DOHH2 (cell line): ENCODE data around the gene LHX6.

Experiments used
- H3F3A ChIP-seq: fragments of 200-600 bp; sonication (generic), shearing (Covaris generic); 2 replicates; pipeline ENCODE4 v1.6.0; 2016; ENCODE audit warnings: antibody characterized with exemption, mild to moderate bottlenecking; ENCODE audit not compliant: control insufficient read depth, insufficient read depth
- H3K27ac ChIP-seq: fragments of 200-600 bp; sonication (generic); 2 replicates; pipeline ENCODE4 v1.5.1; 2014; ENCODE audit warnings: low read depth, mild to moderate bottlenecking, low read length, moderate library complexity
- H3K27me3 ChIP-seq: fragments of 200-600 bp; sonication (generic); 2 replicates; pipeline ENCODE4 v1.6.1; 2014; ENCODE audit warnings: mild to moderate bottlenecking, low read length, mixed read lengths; ENCODE audit not compliant: control insufficient read depth
- H3K36me3 ChIP-seq: fragments of 200-600 bp; sonication (generic); 2 replicates; pipeline ENCODE4 v1.6.1; 2014; ENCODE audit warnings: mild to moderate bottlenecking, low read length, moderate library complexity, mixed read lengths; ENCODE audit not compliant: control insufficient read depth
- H3K4me1 ChIP-seq: fragments of 200-600 bp; sonication (generic); 2 replicates; pipeline ENCODE4 v1.6.1; 2014; ENCODE audit warnings: mild to moderate bottlenecking, low read length, mixed read lengths; ENCODE audit not compliant: control insufficient read depth
- H3K4me2 ChIP-seq: fragments of 200-600 bp; sonication (generic); 2 replicates; pipeline ENCODE4 v1.6.0; 2014; ENCODE audit warnings: mild to moderate bottlenecking, low read length, moderate library complexity
- H3K4me3 ChIP-seq: fragments of 200-600 bp; sonication (generic); 2 replicates; pipeline ENCODE4 v1.5.1; 2014; ENCODE audit warnings: mild to moderate bottlenecking, low read length, mixed read lengths
- H3K79me2 ChIP-seq: fragments of 200-600 bp; sonication (generic); 2 replicates; pipeline ENCODE4 v1.6.1; 2014; ENCODE audit warnings: mild to moderate bottlenecking, low read length, mixed read lengths; ENCODE audit not compliant: control insufficient read depth
- H3K9me2 ChIP-seq: fragments of 200-600 bp; sonication (generic); replicated peaks from 2 replicates; pipeline ENCODE4 v1.6.1; 2014; ENCODE audit warnings: mild to moderate bottlenecking, low read length, mixed read lengths; ENCODE audit not compliant: control insufficient read depth
- H3K9me3 ChIP-seq: fragments of 200-600 bp; sonication (generic); 2 replicates; pipeline ENCODE4 v1.6.1; 2014; ENCODE audit warnings: antibody characterized with exemption, low read length, mixed read lengths; ENCODE audit not compliant: control insufficient read depth, insufficient read depth
- H4K20me1 ChIP-seq: fragments of 200-600 bp; sonication (generic); 2 replicates; pipeline ENCODE4 v1.6.0; 2014; ENCODE audit warnings: low read depth, mild to moderate bottlenecking, antibody characterized with exemption, low read length, moderate library complexity; ENCODE audit not compliant: control insufficient read depth, insufficient read depth
- EZH2phosphoT487 ChIP-seq: fragments of 200-600 bp; sonication (generic); IDR thresholded peaks from 2 replicates; pipeline ENCODE4 v1.6.1; 2017; ENCODE audit warnings: borderline replicate concordance, mild to moderate bottlenecking, antibody characterized with exemption, low read length, moderate library complexity, mixed read lengths
- TF ChIP-seq, protein P1 (sequence below): fragments of 200-600 bp; sonication (generic); IDR thresholded peaks from one replicate; pipeline ENCODE4 v1.5.1; 2014; ENCODE audit warnings: antibody characterized with exemption, mild to moderate bottlenecking, low read depth, low read length; ENCODE audit not compliant: poor library complexity, severe bottlenecking

The LHX6 gene

DNA sequence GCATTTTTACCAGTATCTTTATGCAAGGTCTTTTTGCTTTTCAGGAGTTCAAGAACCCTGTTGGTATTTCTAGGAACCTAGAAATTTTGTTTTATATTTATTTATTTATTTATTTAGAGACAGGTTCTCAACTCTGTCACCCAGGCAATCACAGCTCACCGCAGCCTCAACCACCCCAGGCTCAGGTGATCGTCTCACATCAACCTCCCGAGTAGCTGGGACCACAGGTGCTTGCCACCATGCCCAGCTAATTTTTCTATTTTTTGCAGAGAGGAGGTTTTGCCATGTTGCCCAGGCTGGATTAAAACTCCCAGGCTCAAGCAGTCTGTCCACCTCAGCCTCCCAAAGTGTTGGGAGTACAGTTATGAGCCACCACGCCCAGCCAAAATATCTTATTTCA, 32.9 kb downstream of the LHX6 start:
- H3K9me2 ChIP-seq = no peaks in the 10 kb centered on the region
- no peaks in the 10 kb centered on the region for H3F3A ChIP-seq
- H3K4me1 ChIP-seq = no peaks in the 10 kb centered on the region
- H3K4me3 ChIP-seq = no peak overlapping the region
- no peaks in the 10 kb centered on the region for H3K36me3 ChIP-seq
- H3K4me2 ChIP-seq = no peak overlapping the region
- no peaks in the 10 kb centered on the region for H4K20me1 ChIP-seq
- no peaks in the 10 kb centered on the region for H3K9me3 ChIP-seq
- no peak overlapping the region for H3K27ac ChIP-seq
- TF ChIP-seq, protein P1, sequence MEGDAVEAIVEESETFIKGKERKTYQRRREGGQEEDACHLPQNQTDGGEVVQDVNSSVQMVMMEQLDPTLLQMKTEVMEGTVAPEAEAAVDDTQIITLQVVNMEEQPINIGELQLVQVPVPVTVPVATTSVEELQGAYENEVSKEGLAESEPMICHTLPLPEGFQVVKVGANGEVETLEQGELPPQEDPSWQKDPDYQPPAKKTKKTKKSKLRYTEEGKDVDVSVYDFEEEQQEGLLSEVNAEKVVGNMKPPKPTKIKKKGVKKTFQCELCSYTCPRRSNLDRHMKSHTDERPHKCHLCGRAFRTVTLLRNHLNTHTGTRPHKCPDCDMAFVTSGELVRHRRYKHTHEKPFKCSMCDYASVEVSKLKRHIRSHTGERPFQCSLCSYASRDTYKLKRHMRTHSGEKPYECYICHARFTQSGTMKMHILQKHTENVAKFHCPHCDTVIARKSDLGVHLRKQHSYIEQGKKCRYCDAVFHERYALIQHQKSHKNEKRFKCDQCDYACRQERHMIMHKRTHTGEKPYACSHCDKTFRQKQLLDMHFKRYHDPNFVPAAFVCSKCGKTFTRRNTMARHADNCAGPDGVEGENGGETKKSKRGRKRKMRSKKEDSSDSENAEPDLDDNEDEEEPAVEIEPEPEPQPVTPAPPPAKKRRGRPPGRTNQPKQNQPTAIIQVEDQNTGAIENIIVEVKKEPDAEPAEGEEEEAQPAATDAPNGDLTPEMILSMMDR = no peak
- TF ChIP-seq EZH2phosphoT487 = no peak
- H3K27me3 ChIP-seq = peaks cover 6% of the 10 kb centered on the region; the same call in 1 of the 2 replicates
- H3K79me2 ChIP-seq = no peaks in the 10 kb centered on the region

DNA sequence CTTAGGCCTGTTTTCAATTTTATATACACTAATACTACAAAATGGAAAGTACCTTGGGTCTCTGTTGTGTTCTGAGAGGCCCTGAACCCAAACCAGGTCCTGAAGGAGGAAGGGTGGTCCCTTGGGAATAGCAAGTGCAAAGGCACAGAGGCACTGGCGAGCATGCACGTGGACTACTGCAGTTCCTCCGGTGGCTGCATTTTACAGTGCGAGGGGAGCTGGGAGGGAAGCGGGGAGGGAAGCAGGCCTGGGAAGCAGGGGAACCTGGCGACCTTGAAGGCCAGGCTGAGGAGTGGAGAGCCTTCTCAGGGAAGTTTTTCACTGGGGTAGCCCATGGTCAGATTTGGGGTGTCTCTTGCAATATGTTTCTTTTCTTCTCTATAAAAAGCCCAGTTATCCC, 35.1 kb downstream of the LHX6 start:
- no peak overlapping the region for H3K4me3 ChIP-seq
- no peaks in the 10 kb centered on the region for H4K20me1 ChIP-seq
- no peaks in the 10 kb centered on the region for H3K9me3 ChIP-seq
- no peaks in the 10 kb centered on the region for H3K79me2 ChIP-seq
- no peaks in the 10 kb centered on the region for H3K36me3 ChIP-seq
- no peaks in the 10 kb centered on the region for H3K4me1 ChIP-seq
- no peaks in the 10 kb centered on the region for H3K9me2 ChIP-seq
- H3K27me3 ChIP-seq = peaks cover 6% of the 10 kb centered on the region; the same call in 1 of the 2 replicates
- H3K4me2 ChIP-seq = no peak overlapping the region
- H3K27ac ChIP-seq = no peak overlapping the region
- no peaks in the 10 kb centered on the region for H3F3A ChIP-seq
- TF ChIP-seq EZH2phosphoT487 = no peak
- TF ChIP-seq, protein P1 = no peak

DNA sequence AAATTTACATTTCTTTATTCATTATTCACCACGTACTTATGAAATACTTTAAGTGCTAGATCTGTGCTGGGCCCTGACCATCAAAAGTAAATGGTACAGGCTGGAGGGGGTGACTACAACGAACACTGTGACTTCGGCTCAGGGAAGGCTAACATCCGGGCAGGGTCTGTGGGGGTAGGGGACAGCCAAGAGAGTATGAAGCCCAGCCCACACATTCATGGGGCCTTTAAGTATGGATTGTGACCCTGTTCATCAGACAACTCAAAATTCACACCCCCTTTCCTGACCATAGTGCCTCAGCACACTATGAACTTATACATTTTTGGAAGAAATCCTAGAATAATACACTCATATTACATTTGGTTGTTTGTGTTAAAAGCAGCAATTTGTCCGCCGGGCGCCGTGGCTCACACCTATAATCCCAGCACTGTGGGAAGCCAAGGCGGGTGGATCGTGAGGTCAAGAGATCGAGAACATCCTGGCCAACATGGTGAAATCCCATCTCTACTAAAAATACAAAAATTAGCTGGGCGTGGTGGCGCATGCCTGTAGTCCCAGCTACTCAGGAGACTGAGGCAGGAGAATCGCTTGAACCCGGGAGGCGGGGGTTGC, 35.7 kb downstream of the LHX6 start:
- Histone ChIP-seq H3K79me2 (no peaks in the 10 kb centered on the region), H3K4me2 (no peak overlapping the region), H4K20me1 (no peaks in the 10 kb centered on the region), H3K27me3 (peaks cover 6% of the 10 kb centered on the region; the same call in 1 of the 2 replicates), H3F3A (no peaks in the 10 kb centered on the region), H3K27ac (no peak overlapping the region), H3K9me3 (no peaks in the 10 kb centered on the region), H3K4me1 (no peaks in the 10 kb centered on the region), H3K36me3 (no peaks in the 10 kb centered on the region), H3K4me3 (no peak overlapping the region), H3K9me2 (no peaks in the 10 kb centered on the region)
- no peak for TF ChIP-seq EZH2phosphoT487
- TF ChIP-seq, protein P1 = no peak
